ENCODE results near the gene PCDHB11. TPM values are rescaled to one million over a fixed set of nuclear protein-coding genes. Genes with fewer than 3 reads are reported as not detected.
A peak's percentile ranks its signal among the peaks of the same experiment; 100 is the strongest.
"Not testable (repeated sequence)": the region's sequence is repeated elsewhere in the genome, so short reads cannot be mapped to it uniquely, and the experiment has no call there.

The PCDHB11 gene
- total RNA-seq, 1 experiment from 2014 or later: 0.61 TPM

DNA sequence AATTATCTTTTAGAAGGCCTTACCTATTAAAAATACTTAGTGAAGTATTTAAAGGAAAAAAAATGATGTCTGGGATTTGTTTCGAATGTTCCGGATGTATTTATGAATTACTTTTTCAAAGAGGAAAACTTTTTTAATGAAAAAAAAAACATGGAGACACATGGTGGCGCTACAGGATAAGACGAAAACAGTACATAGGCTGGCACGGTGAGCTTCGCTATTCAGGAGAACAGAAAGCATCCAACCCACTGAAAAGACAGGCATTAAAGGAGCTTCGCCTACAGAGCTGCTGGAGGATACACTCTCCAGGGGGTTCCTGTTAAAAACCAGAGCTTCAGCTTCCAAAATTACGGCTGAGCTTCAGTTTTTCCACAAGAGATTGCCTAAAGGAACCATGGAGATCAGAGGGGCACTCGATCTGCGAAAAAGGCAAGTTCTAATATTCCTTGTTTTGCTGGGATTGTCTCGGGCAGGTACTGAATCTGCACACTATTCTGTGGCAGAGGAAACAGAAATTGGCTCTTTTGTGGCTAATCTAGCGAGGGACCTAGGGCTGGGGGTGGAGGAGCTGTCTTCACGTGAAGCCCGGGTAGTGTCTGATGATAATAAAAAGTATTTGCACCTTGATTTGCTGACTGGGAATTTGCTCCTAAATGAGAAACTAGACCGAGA, 23.8 kb downstream of the PCDHB11 start, which contains the start of gene PCDHB14:
Gene PCDHB14, plus strand, starts transcription at position 232 of the 672 bp plus-strand sequence. Its CDS starts 163 bp downstream, at position 395.
- Mint-ChIP-seq H3K27ac (peak within 1 kb of the TSS; percentile 19; the same call in 1 of the 2 replicates), H3K4me3 (peak within 1 kb of the TSS; percentile 62), H3K36me3 (no peaks in the 10 kb centered on the region), H3K4me1 (peaks cover 11% of the 10 kb centered on the region), H3K27me3 (ENCODE audit: low read depth) (no peaks in the 10 kb centered on the region; the same call in none of the 2 replicates), H3K9me3 (no peaks in the 10 kb centered on the region)
- ATAC-seq (peak; percentile 100), DNase-seq (ENCODE audit: low spot score) (no peak)
- CTCF ChIA-PET: interaction anchor here (0.6 to 3.4 kb wide), 89 partner anchors 9 to 738 kb away, joined by 3 to 56 read pairs (median 6); partner anchors contain the start of genes PCDHA1, PCDHA10, PCDHB10 and PCDHB11
- POLR2A ChIA-PET: interaction anchor here (0.6 to 1.2 kb wide), 5 partner anchors 11 to 189 kb away, joined by 3 to 7 read pairs (median 3); partner anchors contain the start of genes PCDHB15 and PCDHGA10
- no peak for TF ChIP-seq ELF4 (CRISPR knock-in tag; IDR thresholded peaks at IDR 0.05; ENCODE audit: low read depth)
- TF ChIP-seq ZNF281 (CRISPR knock-in tag; IDR thresholded peaks at IDR 0.05): no peak
- TF ChIP-seq E2F4 (CRISPR knock-in tag; IDR thresholded peaks at IDR 0.05; ENCODE audit: borderline replicate concordance, low read depth): no peak
- TF ChIP-seq ATF6 (CRISPR knock-in tag; IDR thresholded peaks at IDR 0.05): no peak
- TF ChIP-seq SP1 (CRISPR knock-in tag; conservative IDR thresholded peaks at IDR 0.05): no peak

DNA sequence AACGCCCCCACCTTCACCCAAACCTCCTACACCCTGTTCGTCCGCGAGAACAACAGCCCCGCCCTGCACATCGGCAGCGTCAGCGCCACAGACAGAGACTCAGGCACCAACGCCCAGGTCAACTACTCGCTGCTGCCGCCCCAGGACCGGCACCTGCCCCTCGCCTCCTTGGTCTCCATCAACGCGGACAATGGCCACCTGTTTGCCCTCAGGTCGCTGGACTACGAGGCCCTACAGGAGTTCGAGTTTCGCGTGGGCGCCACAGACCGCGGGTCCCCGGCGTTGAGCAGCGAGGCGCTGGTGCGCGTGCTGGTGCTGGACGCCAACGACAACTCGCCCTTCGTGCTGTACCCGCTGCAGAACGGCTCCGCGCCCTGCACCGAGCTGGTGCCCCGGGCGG, 25.4 kb downstream of the PCDHB11 start:
- H3K27me3 Mint-ChIP-seq (ENCODE audit: low read depth); H3K9me3 Mint-ChIP-seq; H3K36me3 Mint-ChIP-seq; H3K27ac Mint-ChIP-seq; DNase-seq (ENCODE audit: low spot score); ATAC-seq; POLR2A ChIA-PET; H3K4me3 Mint-ChIP-seq: not testable (repeated sequence)
- CTCF ChIA-PET: interaction anchor here (3.4 kb wide), 2 partner anchors 9 to 336 kb away, joined by 37 to 43 read pairs; no protein-coding TSS in a partner anchor
- H3K4me1 Mint-ChIP-seq: peaks cover 16% of the 10 kb centered on the region

GRCh38 chr5:141225421-141225820, 26.0 kb downstream of the PCDHB11 start:
- H3K27me3 Mint-ChIP-seq (ENCODE audit: low read depth); H3K4me3 Mint-ChIP-seq; H3K36me3 Mint-ChIP-seq; ATAC-seq; POLR2A ChIA-PET; H3K9me3 Mint-ChIP-seq; H3K27ac Mint-ChIP-seq; DNase-seq (ENCODE audit: low spot score): not testable (repeated sequence)
- CTCF ChIA-PET: interaction anchor here (0.6 to 3.4 kb wide), 3 partner anchors 9 to 367 kb away, joined by 3 to 43 read pairs (median 37); no protein-coding TSS in a partner anchor
- H3K4me1 Mint-ChIP-seq: peaks cover 16% of the 10 kb centered on the region

- H3K27me3 Mint-ChIP-seq (ENCODE audit: low read depth): peaks cover 3% of the 10 kb centered on the region; the same call in 1 of the 2 replicates
- peaks cover 25% of the 10 kb centered on the region for H3K36me3 Mint-ChIP-seq
- ChIA-PET POLR2A (interaction anchor here (0.9 kb wide), 1 partner anchor 11 kb away, joined by 3 read pairs; the partner anchor contains the start of gene PCDHB14), CTCF (interaction anchor here (0.6 to 2.2 kb wide), 37 partner anchors 10 to 365 kb away, joined by 3 to 37 read pairs (median 5); partner anchors contain the start of genes PCDHA11, PCDHB10, PCDHB12 and PCDHB14)
- peak; percentile 45 for TF ChIP-seq CTCF (IDR thresholded peaks at IDR 0.05)
- no peak for TF ChIP-seq ZNF416 (CRISPR knock-in tag; IDR thresholded peaks at IDR 0.05)
- peak; percentile 64 for ATAC-seq
- H3K9me3 Mint-ChIP-seq: peaks cover 22% of the 10 kb centered on the region
- peaks cover 5% of the 10 kb centered on the region for H3K4me1 Mint-ChIP-seq
- DNase-seq (ENCODE audit: low spot score): peak; percentile 47
- no peak overlapping the region for H3K27ac Mint-ChIP-seq
- peak overlapping the region; percentile 69 for H3K4me3 Mint-ChIP-seq
Observed at GRCh38 chr5:141234109-141234667, 34.8 kb downstream of the PCDHB11 start.

DNA sequence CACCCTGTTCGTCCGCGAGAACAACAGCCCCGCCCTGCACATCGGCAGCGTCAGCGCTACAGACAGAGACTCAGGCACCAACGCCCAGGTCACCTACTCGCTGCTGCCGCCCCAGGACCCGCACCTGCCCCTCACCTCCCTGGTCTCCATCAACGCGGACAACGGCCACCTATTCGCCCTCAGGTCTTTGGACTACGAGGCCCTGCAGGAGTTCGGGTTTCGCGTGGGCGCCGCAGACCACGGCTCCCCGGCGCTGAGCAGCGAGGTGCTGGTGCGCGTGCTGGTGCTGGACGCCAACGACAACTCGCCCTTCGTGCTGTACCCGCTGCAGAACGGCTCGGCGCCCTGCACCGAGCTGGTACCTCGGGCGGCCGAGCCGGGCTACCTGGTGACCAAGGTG, 36.5 kb downstream of the PCDHB11 start:
- DNase-seq (ENCODE audit: low spot score); ATAC-seq; H3K27ac Mint-ChIP-seq; H3K4me1 Mint-ChIP-seq; POLR2A ChIA-PET; H3K27me3 Mint-ChIP-seq (ENCODE audit: low read depth); H3K4me3 Mint-ChIP-seq: not testable (repeated sequence)
- CTCF ChIA-PET: interaction anchor here (0.8 kb wide), 1 partner anchor 9 kb away, joined by 3 read pairs; the partner anchor contains the start of gene PCDHB15
- Mint-ChIP-seq H3K9me3 (peaks cover 30% of the 10 kb centered on the region), H3K36me3 (peaks cover 30% of the 10 kb centered on the region)
